Retina (tissue), 1 donor: ENCODE results near the gene PPP2R3B.

Experiments used
- DNase-seq: peaks from one replicate; pipeline ENCODE4 v3.0.0-alpha.2; 2016

The PPP2R3B gene

GRCh38 chrX:292900-293897 lies 93.5 kb downstream of the PPP2R3B start:
- DNase-seq: no peak

GRCh38 chrX:291411-291901 lies 95.3 kb downstream of the PPP2R3B start:
- DNase-seq: no peak

GRCh38 chrX:290476-291166 lies 96.1 kb downstream of the PPP2R3B start:
- no peak for DNase-seq

GRCh38 chrX:288561-288991 lies 98.1 kb downstream of the PPP2R3B start:
- DNase-seq: no peak

- no peak for DNase-seq
Observed at GRCh38 chrX:287670-288069, 99.0 kb downstream of the PPP2R3B start.

- no peak for DNase-seq
Observed at GRCh38 chrX:285076-285677, 101.5 kb downstream of the PPP2R3B start.
